ENCODE data around the gene NCAN.

GRCh38 chr19:19240476-19240875 lies 28.7 kb downstream of the NCAN start:
- TF ChIP-seq POLR2A (IDR thresholded peaks at IDR 0.05; ENCODE audit: extremely low read depth, insufficient read length): no peak
- TF ChIP-seq MAX (IDR thresholded peaks at IDR 0.05; ENCODE audit: low read depth, low read length): no peak
- no peak for TF ChIP-seq CTCF (IDR thresholded peaks at IDR 0.05; ENCODE audit: low read depth, low read length)

Measured in NB4 (cell line).